ENCODE measurements around the gene MAP2K1.

DNA sequence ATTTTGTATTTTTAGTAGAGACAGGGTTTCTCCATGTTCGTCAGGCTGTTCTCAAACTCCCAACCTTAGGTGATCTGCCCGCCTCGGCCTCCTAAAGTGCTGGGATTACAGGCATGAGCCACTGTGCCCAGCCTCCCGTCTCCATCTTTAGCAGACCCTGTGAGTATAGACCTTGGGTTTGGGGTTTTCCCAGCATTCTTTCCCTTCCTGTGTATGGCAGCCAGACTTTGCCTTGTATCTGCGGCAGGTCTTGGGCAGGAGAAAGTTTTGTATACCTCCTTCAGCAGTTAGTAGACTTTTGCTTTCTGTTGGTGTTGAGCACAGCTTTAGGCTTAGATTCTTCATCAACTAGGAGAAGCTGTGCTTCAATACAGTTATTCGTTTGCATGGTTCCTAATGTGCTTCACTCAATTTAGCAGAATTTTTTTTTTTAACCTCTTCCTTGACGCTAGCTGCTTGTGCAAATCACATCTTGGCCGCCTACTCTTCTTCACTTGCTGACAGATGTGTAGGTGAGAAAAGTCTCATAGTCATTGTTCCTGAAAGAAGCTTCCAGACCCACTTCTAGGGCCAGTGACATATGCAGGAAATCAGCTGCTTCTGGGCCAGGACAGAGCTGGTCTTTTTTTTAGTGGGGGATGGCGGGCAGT is 38.4 kb downstream of the MAP2K1 start:
- TF ChIP-seq, protein P1, sequence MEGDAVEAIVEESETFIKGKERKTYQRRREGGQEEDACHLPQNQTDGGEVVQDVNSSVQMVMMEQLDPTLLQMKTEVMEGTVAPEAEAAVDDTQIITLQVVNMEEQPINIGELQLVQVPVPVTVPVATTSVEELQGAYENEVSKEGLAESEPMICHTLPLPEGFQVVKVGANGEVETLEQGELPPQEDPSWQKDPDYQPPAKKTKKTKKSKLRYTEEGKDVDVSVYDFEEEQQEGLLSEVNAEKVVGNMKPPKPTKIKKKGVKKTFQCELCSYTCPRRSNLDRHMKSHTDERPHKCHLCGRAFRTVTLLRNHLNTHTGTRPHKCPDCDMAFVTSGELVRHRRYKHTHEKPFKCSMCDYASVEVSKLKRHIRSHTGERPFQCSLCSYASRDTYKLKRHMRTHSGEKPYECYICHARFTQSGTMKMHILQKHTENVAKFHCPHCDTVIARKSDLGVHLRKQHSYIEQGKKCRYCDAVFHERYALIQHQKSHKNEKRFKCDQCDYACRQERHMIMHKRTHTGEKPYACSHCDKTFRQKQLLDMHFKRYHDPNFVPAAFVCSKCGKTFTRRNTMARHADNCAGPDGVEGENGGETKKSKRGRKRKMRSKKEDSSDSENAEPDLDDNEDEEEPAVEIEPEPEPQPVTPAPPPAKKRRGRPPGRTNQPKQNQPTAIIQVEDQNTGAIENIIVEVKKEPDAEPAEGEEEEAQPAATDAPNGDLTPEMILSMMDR (IDR thresholded peaks at IDR 0.05; ENCODE audit: insufficient read depth, low read depth, low read length), result no peak
- TF ChIP-seq EZH2 (IDR thresholded peaks at IDR 0.05; ENCODE audit: insufficient read depth, low read length), result no peak
